ENCODE measurements around the gene PLTP. TPM values are rescaled to one million over a fixed set of nuclear protein-coding genes. Genes with fewer than 3 reads are reported as not detected.

PLTP gene
- total and polyA plus RNA-seq, 2 of the 13 experiments (the other 11 are each of a cell fraction or from before 2014, with no cell fraction given) = 16.9 to 28.6 TPM

GRCh38 chr20:45917790-45918141 lies 5.8 kb upstream of the PLTP start:
- H2AFZ ChIP-seq (ENCODE audit: low read length) = no peak overlapping the region
- H3K4me2 ChIP-seq (ENCODE audit: low read depth, low read length) = peak overlapping the region; percentile 48
- POLR2A ChIA-PET = interaction anchor here (1.1 to 5.0 kb wide), 10 partner anchors 8 to 84 kb away, joined by 4 to 78 read pairs (median 8); partner anchors contain the start of genes CTSA, NEURL2, PCIF1 and PLTP
- FAIRE-seq (no peak), DNase-seq (ENCODE audit: low spot score) (no peak), ATAC-seq (no peak; the same call in 2 of the 3 replicates)
- BruUV-seq (replicated peaks) = no TSS peak
- WGBS (ENCODE audit: low lambda C conversion rate) = 21% methylated on average over 5 of the region's 5 CpGs
- CTCF ChIA-PET (ENCODE audit: low intra/inter-chr PET ratio, low total read pairs) = no interaction called here
- H3K4me3 ChIP-seq (replicated peaks in 1 of 3; ENCODE audit: insufficient read depth in 1 of 3, low read depth in 2 of 3, low read length in 3 of 3) = peak overlapping the region in 1 of 3 experiments; percentile 9; a peak in 1 of 6 replicates
- no peaks in the 10 kb centered on the region for H3K36me3 ChIP-seq (replicated peaks in 1 of 2; ENCODE audit: control insufficient read depth in 1 of 2, insufficient read depth in 2 of 2, low read length in 2 of 2)
- intact Hi-C loops (cut with micrococcal nuclease; ENCODE audit: unreplicated experiment) = no loop called here
- H3K27me3 ChIP-seq (ENCODE audit: control insufficient read depth in 1 of 2, insufficient read depth in 2 of 2, low read length in 2 of 2) = peaks cover 0 to 8% of the 10 kb centered on the region in 2 experiments; a peak in 2 of 5 replicates
- no peak overlapping the region for H3K9ac ChIP-seq (ENCODE audit: insufficient read depth, low read depth, low read length)
- in situ Hi-C loops (cut with HindIII; ENCODE audit: extremely low pct_ligation_motif_present, low pct_unique_long_range_greater_than_20kb) = no loop called here
- no peak overlapping the region for H3K27ac ChIP-seq (ENCODE audit: extremely low read length, insufficient read depth, low read length)
- no peaks in the 10 kb centered on the region for H3K79me2 ChIP-seq (ENCODE audit: insufficient read depth, low read length)
- H3K4me1 ChIP-seq (ENCODE audit: insufficient read depth, low read length) = peaks cover 72% of the 10 kb centered on the region
- no peaks in the 10 kb centered on the region for H3K9me3 ChIP-seq (ENCODE audit: low read length)
- H4K20me1 ChIP-seq (ENCODE audit: insufficient read depth, low read length) = no peaks in the 10 kb centered on the region
- TF ChIP-seq ZMYM2 (CRISPR knock-in tag; IDR thresholded peaks at IDR 0.05) (no peak), ZNF770 (CRISPR knock-in tag; IDR thresholded peaks at IDR 0.05) (peak; percentile 92), ZNF891 (CRISPR knock-in tag; IDR thresholded peaks at IDR 0.05) (0 out of 2 replicates have a peak, but pooled peaks have one; percentile 34), ZUFSP (CRISPR knock-in tag; IDR thresholded peaks at IDR 0.05; ENCODE audit: borderline replicate concordance) (no peak), FOXK1 (CRISPR knock-in tag; IDR thresholded peaks at IDR 0.05; ENCODE audit: borderline replicate concordance, low read depth) (no peak), ARNT2 (CRISPR knock-in tag; IDR thresholded peaks at IDR 0.05; ENCODE audit: low read depth) (0 out of 2 replicates have a peak, but pooled peaks have one; percentile 40), ZBTB40 (IDR thresholded peaks at IDR 0.05) (no peak), ZBTB40 (CRISPR knock-in tag; IDR thresholded peaks at IDR 0.05) (no peak), ZNF883 (CRISPR knock-in tag; IDR thresholded peaks at IDR 0.05; ENCODE audit: not compliant biosample characterization) (peak; percentile 30), ZMAT3 (CRISPR knock-in tag; conservative IDR thresholded peaks at IDR 0.05) (no peak)

Data from HepG2 (cell line).